Left cardiac atrium (tissue), 4 donors: ENCODE data around the gene PCDH15. TPM values are rescaled to one million over a fixed set of nuclear protein-coding genes. Genes with fewer than 3 reads are reported as not detected.

Experiments used
- ATAC-seq, 2 donors: fragments of 200-7000 bp; cut with Tn5 transposase; one replicate each; pipeline ENCODE4 v1.9.1; 2020; ENCODE audit warnings: mild to moderate bottlenecking in 2 of 2, moderate library complexity in 2 of 2
- DNase-seq: peaks from one replicate; pipeline ENCODE4 v3.0.0-alpha.2; 2020
- intact Hi-C, 2 donors: fragments of 100-400 bp; cut with DNase I; formaldehyde crosslinking; loops; one replicate each; pipeline versions ENCODE4 v1.14.1 to v1.15.1; 2022 to 2023
- long read RNA-seq: library from polyadenylated mRNA; unstranded; transcript quantifications from one replicate; pipeline ENCODE4 v2.0.0, GENCODE V29; 2021
- total RNA-seq, 2 donors: library from RNA; stranded (reverse); fragmentation: NEBNext Ultra II Directional; extraction: Animal tissue kit (Norgen Biotek cat#: 25700); gene quantifications; one replicate each; pipeline ENCODE4 v1.2.1, GENCODE V29; 2021
- donor health status: DM: no; HTN: yes; CAD: no.
- donor health status: DM: no; HTN: yes; CAD: no; lungs with severe emphysema.
- donor health status: DM: yes; HTN: yes; CAD: no.
- donor health status: Dilated cardiomyopathy.

Gene PCDH15
- total RNA-seq, result 1 to 10 TPM in 1 of 2 donors, under 1 TPM in 1; 0.68 to 1.1 TPM
- long read RNA-seq, partial matches to known transcripts, result 0 of 1 reads
- long read RNA-seq, other reads (novel, unspliced or antisense), result 1 of 1 reads

- intact Hi-C loops, result no loop called here
- DNase-seq (peak; percentile 15), ATAC-seq (peak; percentile 78 to 88)
These were observed at the start of gene PCDH15 for GRCh38 chr10:54800741-54801421. Gene PCDH15, minus strand, starts transcription at chr10:54801231. Its CDS starts 136,969 bp downstream, at chr10:54664262.

GRCh38 chr10:54843932-54844331, 42.9 kb upstream of the PCDH15 start:
- DNase-seq, result no peak
- ATAC-seq, result peak in 1 of 2 donors; percentile 71
- intact Hi-C loops, result no loop called here

GRCh38 chr10:54843085-54843646, 42.1 kb upstream of the PCDH15 start:
- DNase-seq (no peak), ATAC-seq (no peak)
- intact Hi-C loops, result no loop called here

- DNase-seq (no peak), ATAC-seq (no peak)
- intact Hi-C loops, result no loop called here
These were observed 36.4 kb upstream of the PCDH15 start for GRCh38 chr10:54837479-54837878.

GRCh38 chr10:54833029-54833428, 32.0 kb upstream of the PCDH15 start:
- intact Hi-C loops, result no loop called here
- DNase-seq (no peak), ATAC-seq (no peak)

- DNase-seq (no peak), ATAC-seq (peak in 1 of 2 donors; percentile 33)
- intact Hi-C loops, result no loop called here
These were observed 26.0 kb upstream of the PCDH15 start for GRCh38 chr10:54826994-54827560.

GRCh38 chr10:54815583-54815982, 14.6 kb upstream of the PCDH15 start:
- intact Hi-C loops, result no loop called here
- DNase-seq (no peak), ATAC-seq (no peak)

GRCh38 chr10:54808186-54808935, 7.3 kb upstream of the PCDH15 start:
- ATAC-seq (no peak), DNase-seq (no peak)
- intact Hi-C loops, result no loop called here

GRCh38 chr10:54799506-54799905, 1.5 kb downstream of the PCDH15 start:
- ATAC-seq (no peak), DNase-seq (no peak)
- intact Hi-C loops, result no loop called here

- ATAC-seq (no peak), DNase-seq (no peak)
- intact Hi-C loops, result no loop called here
These were observed 3.3 kb downstream of the PCDH15 start for GRCh38 chr10:54797636-54798321.

GRCh38 chr10:54796881-54797280, 4.2 kb downstream of the PCDH15 start:
- DNase-seq, result no peak
- intact Hi-C loops, result no loop called here
- no peak for ATAC-seq

- ATAC-seq, result no peak
- no peak for DNase-seq
- intact Hi-C loops, result no loop called here
These were observed 24.4 kb downstream of the PCDH15 start for GRCh38 chr10:54776622-54777021.

GRCh38 chr10:54772468-54773122, 28.4 kb downstream of the PCDH15 start:
- ATAC-seq (no peak), DNase-seq (no peak)
- intact Hi-C loops, result no loop called here

GRCh38 chr10:54769051-54769450, 32.0 kb downstream of the PCDH15 start:
- ATAC-seq (no peak), DNase-seq (no peak)
- intact Hi-C loops, result no loop called here

GRCh38 chr10:54758791-54759190, 42.2 kb downstream of the PCDH15 start:
- intact Hi-C loops, result no loop called here
- DNase-seq (no peak), ATAC-seq (no peak)

GRCh38 chr10:54749623-54750022, 51.4 kb downstream of the PCDH15 start:
- intact Hi-C loops, result no loop called here
- no peak for DNase-seq

GRCh38 chr10:54745436-54745835, 55.6 kb downstream of the PCDH15 start:
- intact Hi-C loops, result no loop called here
- ATAC-seq (no peak), DNase-seq (no peak)

More at GRCh38 chr10:54749623-54750022, 51.4 kb downstream of the PCDH15 start:
- ATAC-seq, result no peak

GRCh38 chr10:54742416-54742815, 58.6 kb downstream of the PCDH15 start:
- no peak for DNase-seq
- intact Hi-C loops, result no loop called here
- ATAC-seq, result no peak

GRCh38 chr10:54728511-54728910, 72.5 kb downstream of the PCDH15 start:
- DNase-seq (no peak), ATAC-seq (no peak)
- intact Hi-C loops, result no loop called here
